HG02938 (cell line): ENCODE results near the gene CTNNBL1.
"Not testable (repeated sequence)": the region's sequence is repeated elsewhere in the genome, so short reads cannot be mapped to it uniquely, and the experiment has no call there.

Source experiments
- ATAC-seq: cut with Tn5 transposase; IDR thresholded peaks from one replicate; pipeline ENCODE4 v1.9.1; 2021; ENCODE audit warnings: mild to moderate bottlenecking, moderate library complexity; ENCODE audit not compliant: unreplicated experiment

CTNNBL1 gene

GRCh38 chr20:37706298-37706697, 12.5 kb downstream of the CTNNBL1 start:
- ATAC-seq = no peak

GRCh38 chr20:37711001-37711400, 17.2 kb downstream of the CTNNBL1 start:
- ATAC-seq = no peak

- ATAC-seq = no peak
Observed at GRCh38 chr20:37711994-37712964, 18.4 kb downstream of the CTNNBL1 start.

- no peak for ATAC-seq
Observed at GRCh38 chr20:37713396-37713795, 19.6 kb downstream of the CTNNBL1 start.

- ATAC-seq = no peak
Observed at GRCh38 chr20:37714978-37715672, 21.3 kb downstream of the CTNNBL1 start.

- no peak for ATAC-seq
Observed at GRCh38 chr20:37721751-37722150, 27.9 kb downstream of the CTNNBL1 start.

- not testable (repeated sequence) for ATAC-seq
Observed at GRCh38 chr20:37722312-37722711, 28.5 kb downstream of the CTNNBL1 start.

GRCh38 chr20:37723668-37724067, 29.8 kb downstream of the CTNNBL1 start:
- no peak for ATAC-seq

- ATAC-seq = no peak
Observed at GRCh38 chr20:37725165-37725564, 31.3 kb downstream of the CTNNBL1 start.

GRCh38 chr20:37725855-37726254, 32.0 kb downstream of the CTNNBL1 start:
- no peak for ATAC-seq

- no peak for ATAC-seq
Observed at GRCh38 chr20:37726321-37726720, 32.5 kb downstream of the CTNNBL1 start.

GRCh38 chr20:37726971-37727956, 33.4 kb downstream of the CTNNBL1 start:
- ATAC-seq = no peak

GRCh38 chr20:37727957-37728634, 34.3 kb downstream of the CTNNBL1 start:
- no peak for ATAC-seq

- ATAC-seq = no peak
Observed at GRCh38 chr20:37728635-37728983, 34.8 kb downstream of the CTNNBL1 start.

GRCh38 chr20:37729452-37729851, 35.6 kb downstream of the CTNNBL1 start:
- ATAC-seq = no peak

GRCh38 chr20:37729909-37730308, 36.1 kb downstream of the CTNNBL1 start:
- no peak for ATAC-seq

GRCh38 chr20:37733416-37733815, 39.6 kb downstream of the CTNNBL1 start:
- ATAC-seq = no peak

- ATAC-seq = no peak
Observed at GRCh38 chr20:37734228-37734985, 40.6 kb downstream of the CTNNBL1 start.

- ATAC-seq = no peak
Observed at GRCh38 chr20:37735541-37735940, 41.7 kb downstream of the CTNNBL1 start.

GRCh38 chr20:37736132-37736531, 42.3 kb downstream of the CTNNBL1 start:
- ATAC-seq = no peak
